CD4-positive, alpha-beta memory T cell (primary cell): ENCODE data around the gene PTGES2. TPM values are rescaled to one million over a fixed set of nuclear protein-coding genes. Genes with fewer than 3 reads are reported as not detected.
A peak's percentile ranks its signal among the peaks of the same experiment; 100 is the strongest.

Source experiments
- CTCF ChIA-PET: fragments of 350-600 bp; sonication (Branson Sonifier 250); formaldehyde crosslinking; loops from one replicate; lab custom pipeline; 2021; ENCODE audit warnings: inconsistent platforms; ENCODE audit not compliant: partially characterized antibody; lab: Charles Lee
- POLR2A ChIA-PET: fragments of 350-600 bp; sonication (Branson Sonifier 250); formaldehyde crosslinking; loops from one replicate; lab custom pipeline; 2021; ENCODE audit not compliant: partially characterized antibody; lab: Charles Lee
- DNase-seq, 5 donors: peaks; one replicate each; pipeline versions ENCODE4 v3.0.0 to v3.0.0-alpha.2; 2020 to 2022; ENCODE audit warnings: mixed read lengths in 1 of 5
- H3K27ac ChIP-seq: one replicate; pipeline ENCODE4 v1.7.0; 2013; ENCODE audit warnings: low read depth, low read length
- H3K27me3 ChIP-seq: 2 replicates; pipeline ENCODE4 v1.7.0; 2013; ENCODE audit warnings: mild to moderate bottlenecking, low read length, moderate library complexity; ENCODE audit not compliant: insufficient read depth
- H3K36me3 ChIP-seq: 2 replicates; pipeline ENCODE4 v1.7.0; 2013; ENCODE audit warnings: mild to moderate bottlenecking, low read length, moderate library complexity; ENCODE audit not compliant: insufficient read depth
- H3K4me1 ChIP-seq: 2 replicates; pipeline ENCODE4 v1.7.0; 2013; ENCODE audit warnings: mild to moderate bottlenecking, low read length, moderate library complexity; ENCODE audit not compliant: insufficient read depth
- H3K4me3 ChIP-seq, 2 donors: one replicate each; pipeline ENCODE4 v1.7.0; 2013; ENCODE audit warnings: low read length in 2 of 2, mild to moderate bottlenecking in 1 of 2
- H3K9me3 ChIP-seq, 2 donors: one replicate each; pipeline ENCODE4 v1.7.0; 2013; ENCODE audit warnings: low read length in 2 of 2, control low read depth in 1 of 2; ENCODE audit not compliant: control insufficient read depth in 1 of 2
- H3K27ac Mint-ChIP-seq, 7 donors: one replicate each; pipeline ENCODE4 v1.8.0; 2020 to 2021; ENCODE audit warnings: mixed read lengths in 7 of 7, mild to moderate bottlenecking in 6 of 7, inconsistent platforms in 3 of 7, moderate library complexity in 3 of 7
- H3K27me3 Mint-ChIP-seq, 2 donors: one replicate each; pipeline ENCODE4 v1.8.0; 2020 to 2021; ENCODE audit warnings: mixed read lengths in 2 of 2
- H3K36me3 Mint-ChIP-seq, 2 donors: one replicate each; pipeline ENCODE4 v1.8.0; 2020 to 2021; ENCODE audit warnings: mixed read lengths in 2 of 2, inconsistent platforms in 1 of 2, mild to moderate bottlenecking in 1 of 2
- H3K4me1 Mint-ChIP-seq, 4 donors: one replicate each; pipeline ENCODE4 v1.8.0; 2020 to 2021; ENCODE audit warnings: mixed read lengths in 4 of 4, mild to moderate bottlenecking in 1 of 4
- H3K4me3 Mint-ChIP-seq, 8 donors: one replicate each; pipeline ENCODE4 v1.8.0; 2020 to 2021; ENCODE audit warnings: mixed read lengths in 8 of 8, mild to moderate bottlenecking in 7 of 8, moderate library complexity in 6 of 8, inconsistent platforms in 3 of 8
- H3K9me3 Mint-ChIP-seq, 8 donors: one replicate each; pipeline ENCODE4 v1.8.0; 2020 to 2021; ENCODE audit warnings: mixed read lengths in 8 of 8, mild to moderate bottlenecking in 5 of 8, inconsistent platforms in 3 of 8, moderate library complexity in 1 of 8
- intact Hi-C: fragments of 100-400 bp; cut with micrococcal nuclease; formaldehyde crosslinking; loops from one replicate; pipeline ENCODE4 v1.15.1; 2023
- polyA plus RNA-seq, 2 donors: library from polyadenylated mRNA; unstranded; fragments of 300-500 nt; fragmentation: Illumina TruSeq; gene quantifications; one replicate each; pipeline ENCODE4 v1.2.3, GENCODE V29; 2021
- total RNA-seq, 2 experiments: library from RNA; stranded (reverse); gene quantifications; one replicate each; pipeline ENCODE4 v1.2.3, GENCODE V29; 2021

PTGES2 gene
- total and polyA plus RNA-seq, 4 experiments from 2014 or later, result 47.5 to 57.9 (median 50.3) TPM

GRCh38 chr9:128102861-128103588, 24.5 kb downstream of the PTGES2 start:
- Histone ChIP-seq H3K27me3 (no peaks in the 10 kb centered on the region), H3K4me3 (no peak overlapping the region), H3K36me3 (peaks cover 70% of the 10 kb centered on the region), H3K27ac (peak overlapping the region; percentile 1), H3K9me3 (no peaks in the 10 kb centered on the region), H3K4me1 (peaks cover 48% of the 10 kb centered on the region)
- CTCF ChIA-PET, result interaction anchor here (0.6 to 4.0 kb wide), 7 partner anchors 9 to 68 kb away, joined by 3 to 13 read pairs (median 5); partner anchors contain the start of gene SLC25A25
- H3K9me3 Mint-ChIP-seq, result peaks cover 0 to 4% (median 0%) of the 10 kb centered on the region in 8 donors
- peak overlapping the region; percentile 77 to 94 (median 86) for H3K27ac Mint-ChIP-seq
- no peaks in the 10 kb centered on the region for H3K27me3 Mint-ChIP-seq
- POLR2A ChIA-PET, result interaction anchor here (1.0 to 1.2 kb wide), 2 partner anchors 31 to 35 kb away, joined by 3 to 5 read pairs; no protein-coding TSS in a partner anchor
- H3K4me3 Mint-ChIP-seq, result peak overlapping the region in 2 of 8 donors; percentile 17 to 47
- intact Hi-C loops, result no loop called here
- peaks cover 30 to 60% of the 10 kb centered on the region in 2 donors for H3K36me3 Mint-ChIP-seq
- peaks cover 14 to 61% (median 35%) of the 10 kb centered on the region in 4 donors for H3K4me1 Mint-ChIP-seq
- no peak for DNase-seq

- ChIA-PET POLR2A (no interaction called here), CTCF (interaction anchor here (1.2 to 4.0 kb wide), 4 partner anchors 8 to 67 kb away, joined by 3 to 13 read pairs (median 4); no protein-coding TSS in a partner anchor)
- intact Hi-C loops, result no loop called here
- Mint-ChIP-seq H3K27me3 (no peaks in the 10 kb centered on the region), H3K4me1 (peaks cover 14 to 66% (median 38%) of the 10 kb centered on the region in 4 donors), H3K4me3 (no peak overlapping the region), H3K9me3 (peaks cover 0 to 4% (median 0%) of the 10 kb centered on the region in 8 donors), H3K27ac (peak overlapping the region in 3 of 7 donors; percentile 70 to 85 (median 77)), H3K36me3 (peaks cover 25 to 54% of the 10 kb centered on the region in 2 donors)
- Histone ChIP-seq H3K27ac (peak overlapping the region; percentile 1), H3K36me3 (peaks cover 62% of the 10 kb centered on the region), H3K4me3 (no peak overlapping the region), H3K4me1 (peaks cover 56% of the 10 kb centered on the region), H3K27me3 (no peaks in the 10 kb centered on the region), H3K9me3 (no peaks in the 10 kb centered on the region)
- no peak for DNase-seq
Measured at GRCh38 chr9:128102196-128102595, 25.3 kb downstream of the PTGES2 start.

GRCh38 chr9:128101690-128102089, 25.8 kb downstream of the PTGES2 start:
- Mint-ChIP-seq H3K4me1 (peaks cover 18 to 70% (median 43%) of the 10 kb centered on the region in 4 donors), H3K27me3 (no peaks in the 10 kb centered on the region), H3K9me3 (peaks cover 0 to 4% (median 0%) of the 10 kb centered on the region in 8 donors), H3K4me3 (no peak overlapping the region), H3K27ac (peak overlapping the region in 4 of 7 donors; percentile 17 to 88 (median 78)), H3K36me3 (peaks cover 25 to 53% of the 10 kb centered on the region in 2 donors)
- POLR2A ChIA-PET, result no interaction called here
- H3K9me3 ChIP-seq, result no peaks in the 10 kb centered on the region
- H3K36me3 ChIP-seq, result peaks cover 57% of the 10 kb centered on the region
- no peak overlapping the region for H3K4me3 ChIP-seq
- DNase-seq, result no peak
- intact Hi-C loops, result no loop called here
- no peaks in the 10 kb centered on the region for H3K27me3 ChIP-seq
- H3K27ac ChIP-seq, result no peak overlapping the region
- peaks cover 61% of the 10 kb centered on the region for H3K4me1 ChIP-seq
- CTCF ChIA-PET, result interaction anchor here (1.5 to 4.0 kb wide), 3 partner anchors 14 to 66 kb away, joined by 3 to 13 read pairs (median 5); no protein-coding TSS in a partner anchor

GRCh38 chr9:128101231-128101661, 26.3 kb downstream of the PTGES2 start:
- Mint-ChIP-seq H3K4me3 (no peak overlapping the region), H3K9me3 (peaks cover 0 to 4% (median 0%) of the 10 kb centered on the region in 8 donors), H3K36me3 (peaks cover 21 to 49% of the 10 kb centered on the region in 2 donors), H3K27ac (peak overlapping the region in 4 of 7 donors; percentile 29 to 89 (median 77)), H3K4me1 (peaks cover 19 to 70% (median 45%) of the 10 kb centered on the region in 4 donors), H3K27me3 (no peaks in the 10 kb centered on the region)
- ChIA-PET CTCF (interaction anchor here (1.5 to 4.0 kb wide), 2 partner anchors 14 to 66 kb away, joined by 3 to 13 read pairs; no protein-coding TSS in a partner anchor), POLR2A (interaction anchor here (1.4 kb wide), 1 partner anchor 34 kb away, joined by 3 read pairs; the partner anchor contains the start of gene NAIF1)
- Histone ChIP-seq H3K27ac (no peak overlapping the region), H3K4me1 (peaks cover 66% of the 10 kb centered on the region), H3K9me3 (no peaks in the 10 kb centered on the region), H3K36me3 (peaks cover 52% of the 10 kb centered on the region), H3K4me3 (no peak overlapping the region), H3K27me3 (no peaks in the 10 kb centered on the region)
- intact Hi-C loops, result no loop called here
- DNase-seq, result no peak

- H3K4me3 Mint-ChIP-seq, result no peak overlapping the region
Measured at GRCh38 chr9:128100581-128100980, 26.9 kb downstream of the PTGES2 start.

GRCh38 chr9:128099932-128100491, 27.5 kb downstream of the PTGES2 start:
- Histone ChIP-seq H3K9me3 (no peaks in the 10 kb centered on the region), H3K27me3 (no peaks in the 10 kb centered on the region), H3K4me1 (peaks cover 70% of the 10 kb centered on the region), H3K36me3 (peaks cover 45% of the 10 kb centered on the region), H3K27ac (no peak overlapping the region), H3K4me3 (no peak overlapping the region)
- H3K27ac Mint-ChIP-seq, result peak overlapping the region; percentile 48 to 81 (median 77)
- peaks cover 19 to 76% (median 45%) of the 10 kb centered on the region in 4 donors for H3K4me1 Mint-ChIP-seq
- H3K27me3 Mint-ChIP-seq, result no peaks in the 10 kb centered on the region
- intact Hi-C loops, result no loop called here
- H3K36me3 Mint-ChIP-seq, result peaks cover 21 to 47% of the 10 kb centered on the region in 2 donors
- no peak overlapping the region for H3K4me3 Mint-ChIP-seq
- DNase-seq, result no peak
- ChIA-PET POLR2A (interaction anchor here (0.9 to 1.6 kb wide), 3 partner anchors 13 to 33 kb away, joined by 3 to 5 read pairs (median 3); partner anchors contain the start of gene NAIF1), CTCF (interaction anchor here (0.5 to 1.7 kb wide), 3 partner anchors 17 to 145 kb away, joined by 3 to 9 read pairs (median 4); no protein-coding TSS in a partner anchor)
- H3K9me3 Mint-ChIP-seq, result peaks cover 0 to 4% (median 0%) of the 10 kb centered on the region in 8 donors

More at GRCh38 chr9:128100581-128100980, 26.9 kb downstream of the PTGES2 start:
- H3K4me3 ChIP-seq, result no peak overlapping the region
- POLR2A ChIA-PET, result interaction anchor here (0.9 to 1.6 kb wide), 3 partner anchors 13 to 33 kb away, joined by 3 to 5 read pairs (median 3); partner anchors contain the start of gene NAIF1
- Mint-ChIP-seq H3K27ac (peak overlapping the region; percentile 48 to 89 (median 75)), H3K36me3 (peaks cover 21 to 47% of the 10 kb centered on the region in 2 donors), H3K27me3 (no peaks in the 10 kb centered on the region), H3K4me1 (peaks cover 19 to 70% (median 45%) of the 10 kb centered on the region in 4 donors), H3K9me3 (peaks cover 0 to 4% (median 0%) of the 10 kb centered on the region in 8 donors)
- intact Hi-C loops, result no loop called here
- H3K27ac ChIP-seq, result no peak overlapping the region
- H3K27me3 ChIP-seq, result no peaks in the 10 kb centered on the region
- peaks cover 67% of the 10 kb centered on the region for H3K4me1 ChIP-seq
- DNase-seq, result no peak
- CTCF ChIA-PET, result interaction anchor here (0.5 to 1.7 kb wide), 3 partner anchors 16 to 65 kb away, joined by 3 to 9 read pairs (median 3); no protein-coding TSS in a partner anchor
- H3K36me3 ChIP-seq, result peaks cover 45% of the 10 kb centered on the region
- H3K9me3 ChIP-seq, result no peaks in the 10 kb centered on the region
